MG63 (cell line): ENCODE measurements around the gene PPP4R4. TPM values are rescaled to one million over a fixed set of nuclear protein-coding genes. Genes with fewer than 3 reads are reported as not detected.
A peak's percentile ranks its signal among the peaks of the same experiment; 100 is the strongest.

Experiments
- DNase-seq: peaks from one replicate; pipeline ENCODE4 v3.0.0-alpha.2; 2020
- H3K27me3 ChIP-seq: fragments of 250-450 bp; sonication (Bioruptor Pico); 2 replicates; pipeline ENCODE4 v1.5.1; 2020; ENCODE audit warnings: mild to moderate bottlenecking, moderate library complexity
- H3K36me3 ChIP-seq: fragments of 250-450 bp; sonication (Bioruptor Pico); 2 replicates; pipeline ENCODE4 v1.5.1; 2020; ENCODE audit warnings: mild to moderate bottlenecking, moderate library complexity
- H3K4me3 ChIP-seq: fragments of 250-450 bp; sonication (Bioruptor Pico); 2 replicates; pipeline ENCODE4 v1.5.1; 2020; ENCODE audit warnings: mild to moderate bottlenecking, moderate library complexity
- H3K9me3 ChIP-seq: fragments of 250-450 bp; sonication (Bioruptor Pico); 2 replicates; pipeline ENCODE4 v1.5.1; 2020; ENCODE audit warnings: mild to moderate bottlenecking, moderate library complexity
- total RNA-seq: library from RNA; depleted of rRNA; stranded (reverse); fragments of >200 nt; shearing (Covaris generic); gene quantifications from 2 replicates; pipeline ENCODE4 v1.2.3, GENCODE V29; 2014; ENCODE audit warnings: low replicate concordance

Gene PPP4R4
- total RNA-seq, 1 experiment from 2014 or later = 0.23 TPM

DNA sequence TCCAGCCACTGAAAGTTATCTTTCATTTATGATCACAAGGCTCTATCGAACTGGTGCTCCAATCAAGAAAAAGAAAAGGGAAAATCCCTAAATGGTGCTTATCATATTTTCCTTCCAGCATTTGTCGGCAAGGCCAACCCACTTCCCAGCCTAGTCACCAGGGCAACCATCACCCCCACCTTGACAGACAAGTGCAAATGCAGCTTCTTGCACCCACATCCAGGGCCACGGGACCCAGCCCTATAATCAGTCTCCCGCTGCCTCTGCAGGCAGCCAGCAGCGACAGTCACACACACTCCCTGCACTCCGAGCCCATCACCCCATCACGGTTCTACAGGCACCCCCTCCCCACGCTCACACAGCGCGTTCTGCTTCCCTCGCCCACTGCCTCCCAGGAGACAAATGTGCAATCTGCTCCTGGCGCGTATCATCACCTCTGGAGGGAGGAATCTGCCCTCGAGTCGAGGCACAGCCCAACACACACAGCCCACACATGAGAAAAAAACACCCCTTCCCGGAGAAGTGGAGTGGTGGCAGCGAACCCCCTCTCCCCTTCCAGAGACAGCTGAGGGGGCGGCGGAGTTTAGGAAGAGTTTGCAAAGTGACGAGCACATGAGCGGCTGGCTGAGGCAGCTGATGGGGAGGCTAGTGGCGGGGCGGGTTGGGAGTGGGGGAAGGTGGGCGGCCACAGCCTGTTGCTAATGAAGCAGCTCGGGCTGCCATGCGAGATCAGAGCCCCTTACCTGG is 9.3 kb upstream of the PPP4R4 start:
- Histone ChIP-seq H3K4me3 (no peak overlapping the region), H3K27me3 (no peaks in the 10 kb centered on the region), H3K36me3 (no peaks in the 10 kb centered on the region), H3K9me3 (no peaks in the 10 kb centered on the region)
- no peak for DNase-seq

DNA sequence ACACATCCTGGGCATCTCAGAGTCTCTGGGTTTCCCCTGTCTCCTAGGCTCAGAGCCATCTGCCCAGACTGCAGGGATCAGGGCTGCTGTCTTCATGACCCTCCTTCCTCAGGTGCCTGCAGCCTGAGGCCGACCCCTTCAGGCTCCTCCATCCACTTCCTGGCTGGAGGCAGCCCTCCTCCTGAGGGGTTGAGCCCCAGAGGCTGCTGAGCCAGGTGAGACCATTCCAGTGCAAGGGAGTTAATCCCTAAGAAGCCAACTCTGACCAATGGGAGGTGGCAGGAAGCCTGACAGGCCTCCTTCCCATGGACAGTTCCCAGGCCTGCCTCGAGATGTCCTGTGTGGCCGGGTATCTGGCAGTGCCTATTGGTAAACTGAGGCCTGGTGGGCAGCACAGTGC is 8.4 kb upstream of the PPP4R4 start:
- H3K9me3 ChIP-seq = no peaks in the 10 kb centered on the region
- no peaks in the 10 kb centered on the region for H3K36me3 ChIP-seq

DNA sequence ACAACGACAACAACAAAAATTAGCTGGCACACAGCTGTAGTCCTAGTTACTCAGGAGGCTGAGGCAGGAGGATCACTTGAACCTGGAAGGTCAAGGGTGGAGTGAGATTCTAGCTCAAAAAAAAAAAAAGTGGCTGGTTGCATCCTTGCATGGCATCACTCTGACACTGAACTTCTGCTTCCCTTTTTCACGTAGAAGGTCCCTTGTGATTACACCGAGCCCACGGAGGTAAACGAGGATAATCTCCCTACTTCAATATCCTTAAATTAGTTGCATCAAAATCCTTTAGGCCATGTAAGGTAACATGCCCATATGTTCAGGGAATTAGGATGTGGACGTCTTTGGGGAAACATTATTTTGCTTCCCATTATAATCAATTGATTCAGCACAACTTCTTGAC is 4.0 kb upstream of the PPP4R4 start:
- H3K9me3 ChIP-seq = no peaks in the 10 kb centered on the region
- no peaks in the 10 kb centered on the region for H3K36me3 ChIP-seq
- H3K4me3 ChIP-seq = no peak overlapping the region
- H3K27me3 ChIP-seq = no peaks in the 10 kb centered on the region
- DNase-seq = no peak

More for the DNA sequence above, 8.4 kb upstream of the PPP4R4 start:
- DNase-seq = no peak
- Histone ChIP-seq H3K27me3 (no peaks in the 10 kb centered on the region), H3K4me3 (no peak overlapping the region)

DNA sequence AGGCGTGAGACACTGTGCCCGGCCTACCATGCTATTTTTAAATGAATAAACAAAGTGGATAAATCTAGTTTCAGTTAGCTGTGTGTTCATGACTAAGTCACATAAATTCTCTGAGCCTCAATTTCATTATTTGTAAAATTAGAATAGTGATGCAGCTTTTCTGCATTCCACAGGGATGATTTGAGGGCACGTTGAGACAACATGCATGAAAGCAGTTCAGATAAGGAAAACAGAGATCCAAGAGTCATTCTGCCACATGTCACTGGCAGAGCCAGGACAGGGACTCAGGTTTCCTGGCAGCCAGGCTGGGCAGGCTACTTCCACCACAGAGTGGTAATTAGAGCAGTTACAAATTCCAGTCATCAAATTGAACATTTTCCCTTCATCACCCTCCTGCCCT is 2.9 kb upstream of the PPP4R4 start:
- no peaks in the 10 kb centered on the region for H3K36me3 ChIP-seq
- peak; percentile 21 for DNase-seq

DNA sequence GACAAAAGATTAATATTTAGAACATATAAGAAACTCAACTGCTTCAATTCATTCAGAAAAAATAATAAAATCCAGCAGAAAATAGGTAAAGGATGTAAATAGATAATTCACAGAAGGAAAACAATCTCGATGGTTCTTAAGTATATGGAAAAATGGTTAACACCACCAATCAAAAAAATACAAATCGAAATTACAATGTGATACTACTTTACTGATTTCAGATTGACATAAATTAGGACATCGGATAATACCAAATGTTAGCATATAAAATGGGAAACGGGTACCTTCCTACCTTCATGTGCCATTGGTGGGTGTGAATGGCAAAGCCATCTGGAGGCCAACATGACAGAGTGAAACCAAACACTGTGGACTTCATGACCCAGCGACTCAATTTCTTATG is 1.6 kb upstream of the PPP4R4 start:
- Histone ChIP-seq H3K36me3 (no peaks in the 10 kb centered on the region), H3K4me3 (no peak overlapping the region), H3K9me3 (no peaks in the 10 kb centered on the region), H3K27me3 (no peaks in the 10 kb centered on the region)
- DNase-seq = no peak

More for the DNA sequence above, 2.9 kb upstream of the PPP4R4 start:
- no peak overlapping the region for H3K4me3 ChIP-seq
- H3K9me3 ChIP-seq = no peaks in the 10 kb centered on the region
- no peaks in the 10 kb centered on the region for H3K27me3 ChIP-seq

DNA sequence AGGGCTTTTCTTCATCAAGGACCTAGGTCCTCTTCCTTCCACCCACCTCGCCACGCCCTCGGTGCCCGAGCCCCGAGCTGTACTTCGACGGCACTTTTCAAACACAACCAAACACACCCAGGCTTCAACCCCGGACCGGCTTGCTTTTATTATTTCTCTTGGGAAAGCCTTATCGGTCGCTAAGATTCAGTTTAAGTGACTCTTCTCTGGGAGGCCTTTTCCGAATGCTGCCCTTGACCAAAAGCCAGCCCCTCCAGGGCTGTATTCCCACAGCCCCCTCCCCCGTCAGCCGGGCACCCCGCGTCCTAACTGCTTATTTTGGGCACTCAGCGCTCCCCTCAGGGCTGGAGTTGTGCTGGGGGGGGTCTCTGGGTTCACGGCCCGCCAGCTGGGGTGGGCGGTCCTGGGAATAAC is 644 bp upstream of the PPP4R4 start:
- Histone ChIP-seq H3K27me3 (no peaks in the 10 kb centered on the region), H3K4me3 (peak overlapping the region; percentile 63), H3K9me3 (no peaks in the 10 kb centered on the region), H3K36me3 (no peaks in the 10 kb centered on the region)
- DNase-seq = peak; percentile 8

DNA sequence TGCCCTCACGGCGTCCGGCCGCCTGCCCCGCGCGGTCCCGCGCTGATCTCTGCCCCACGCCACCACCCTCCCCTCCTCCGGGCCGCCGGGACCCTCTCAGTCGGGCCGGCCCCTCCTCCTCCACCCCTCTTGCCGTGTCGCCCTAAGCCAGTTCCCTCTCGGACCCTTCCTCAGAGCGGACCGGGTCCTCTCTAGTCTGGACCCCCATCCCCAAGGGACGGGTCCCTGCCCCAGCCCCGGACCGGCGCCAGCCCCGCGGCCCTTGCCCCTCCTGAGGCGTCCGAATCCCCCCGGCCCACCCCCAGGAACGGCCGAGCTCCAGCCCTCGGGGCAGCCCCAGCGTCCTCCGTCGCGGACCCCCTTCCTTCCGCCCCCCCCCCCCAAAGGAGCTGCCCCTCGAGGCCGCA is 485 bp downstream of the PPP4R4 start:
- Histone ChIP-seq H3K27me3 (no peaks in the 10 kb centered on the region), H3K4me3 (peak overlapping the region; percentile 63), H3K36me3 (no peaks in the 10 kb centered on the region), H3K9me3 (no peaks in the 10 kb centered on the region)
- DNase-seq = no peak

DNA sequence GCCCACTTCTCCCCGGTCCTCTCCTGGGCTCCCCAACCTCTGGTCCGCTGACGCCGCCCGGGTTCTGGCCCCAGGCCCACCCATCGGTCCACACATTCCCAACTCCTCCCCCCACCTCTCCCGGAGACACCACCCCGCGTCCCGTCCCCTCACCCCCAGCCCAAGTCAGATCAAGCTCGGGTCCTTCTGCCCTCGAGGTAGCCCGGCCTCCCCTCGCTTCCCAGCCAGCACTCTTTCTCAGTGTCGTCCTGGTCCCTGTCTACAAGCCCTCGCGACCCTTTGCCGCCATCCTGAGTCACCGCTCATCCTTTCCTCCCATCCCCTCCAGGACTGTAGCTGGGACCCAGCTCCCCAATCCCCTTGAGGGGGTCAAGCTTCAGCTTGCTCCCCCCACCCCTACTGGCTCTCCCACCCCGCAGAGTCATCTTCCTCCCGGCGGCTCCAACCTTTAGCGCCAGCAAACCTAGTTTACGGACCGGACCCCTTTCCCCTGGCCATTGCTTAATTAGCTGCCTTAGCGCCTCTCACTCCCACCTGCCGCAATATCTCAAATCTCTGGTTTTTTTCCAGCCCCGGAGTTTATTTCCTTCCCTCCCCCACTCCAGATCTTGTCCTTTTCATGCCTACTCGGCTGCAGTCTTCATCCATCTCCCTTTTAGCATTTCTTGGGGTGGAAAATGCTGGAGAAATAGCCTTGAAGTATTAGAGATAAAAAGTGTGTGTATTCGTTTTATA is 1.1 kb downstream of the PPP4R4 start:
- peak; percentile 1 for DNase-seq
- H3K36me3 ChIP-seq = no peaks in the 10 kb centered on the region
- peak overlapping the region; percentile 63 for H3K4me3 ChIP-seq
- no peaks in the 10 kb centered on the region for H3K27me3 ChIP-seq
- no peaks in the 10 kb centered on the region for H3K9me3 ChIP-seq

DNA sequence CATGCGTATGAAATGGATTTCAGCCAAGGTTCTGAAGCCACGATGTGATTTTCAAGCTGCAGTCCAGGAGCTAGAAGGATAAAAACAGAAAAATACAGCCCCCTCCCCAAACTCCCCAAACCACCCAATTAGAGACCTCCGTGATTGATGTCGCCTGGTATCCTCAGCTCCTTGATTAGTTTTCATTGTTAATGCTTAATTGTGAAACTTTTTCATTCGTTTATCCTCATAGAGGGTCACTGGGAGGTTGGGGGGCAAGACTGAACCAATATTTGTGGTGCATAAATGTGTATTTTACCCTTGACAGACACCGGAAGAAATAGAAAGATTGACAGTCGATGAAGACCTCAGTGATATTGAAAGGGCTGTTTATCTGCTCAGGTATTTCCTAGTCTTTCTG is 1.6 kb downstream of the PPP4R4 start:
- Histone ChIP-seq H3K27me3 (no peaks in the 10 kb centered on the region), H3K4me3 (no peak overlapping the region), H3K9me3 (no peaks in the 10 kb centered on the region), H3K36me3 (no peaks in the 10 kb centered on the region)
- DNase-seq = no peak

DNA sequence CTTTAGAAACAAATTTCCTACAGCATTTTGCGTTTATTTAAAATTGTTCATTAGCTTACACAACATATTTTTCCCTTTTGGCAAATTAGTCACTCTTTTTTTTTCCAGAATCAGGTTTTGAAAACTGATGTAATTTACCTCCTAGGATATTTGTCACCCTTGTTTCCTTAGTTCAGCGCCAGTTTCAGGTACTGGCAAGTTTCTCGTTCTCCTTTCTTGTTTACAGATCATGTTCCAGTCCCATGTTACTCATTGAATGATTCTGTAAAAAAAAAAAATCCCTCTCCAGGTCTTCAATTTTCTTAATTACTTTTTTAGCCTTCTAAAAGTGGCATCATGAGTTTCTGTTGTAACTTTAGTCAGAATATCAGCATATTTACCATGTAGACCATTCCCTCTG is 2.7 kb downstream of the PPP4R4 start:
- no peak for DNase-seq
- Histone ChIP-seq H3K4me3 (no peak overlapping the region), H3K36me3 (no peaks in the 10 kb centered on the region), H3K9me3 (no peaks in the 10 kb centered on the region), H3K27me3 (no peaks in the 10 kb centered on the region)

DNA sequence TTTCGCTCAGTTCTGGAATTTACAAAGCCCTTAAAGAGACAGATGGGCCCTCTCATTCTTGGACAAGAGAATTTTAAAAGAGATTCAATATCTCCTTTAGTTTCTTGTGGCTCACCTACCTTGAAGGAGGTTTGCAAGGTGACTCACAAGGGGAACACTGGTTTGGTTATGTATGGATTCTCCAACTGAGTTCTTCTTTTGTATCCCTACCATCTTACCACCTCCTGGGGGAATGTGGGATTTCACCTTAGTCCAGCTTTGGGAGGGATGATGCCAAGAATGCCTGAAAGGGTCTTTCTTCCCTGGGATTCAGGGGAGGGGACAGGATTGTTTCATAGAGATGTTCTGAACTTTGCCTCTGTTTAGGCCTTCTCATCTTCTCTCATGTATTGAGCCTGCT is 3.7 kb downstream of the PPP4R4 start:
- DNase-seq = no peak
- Histone ChIP-seq H3K4me3 (no peak overlapping the region), H3K27me3 (no peaks in the 10 kb centered on the region), H3K36me3 (no peaks in the 10 kb centered on the region), H3K9me3 (no peaks in the 10 kb centered on the region)

DNA sequence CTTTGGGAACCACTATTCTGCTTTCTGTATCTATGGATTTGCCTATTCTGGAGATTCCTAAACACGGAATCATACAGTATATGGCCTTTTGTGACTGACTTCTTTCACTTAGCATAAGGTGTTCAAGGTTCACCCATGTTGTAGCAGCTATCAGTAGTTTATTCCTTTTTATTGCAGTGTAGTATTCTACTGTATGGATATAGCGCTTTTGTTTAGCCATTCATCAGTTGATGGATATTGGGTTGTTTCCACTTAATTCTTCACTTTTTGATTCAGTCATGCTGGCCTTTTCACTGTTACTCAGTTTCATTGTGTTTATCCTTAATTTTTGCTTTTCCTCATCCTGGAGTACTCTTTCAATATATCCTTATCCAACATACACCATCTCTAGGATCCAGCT is 5.1 kb downstream of the PPP4R4 start:
- no peak overlapping the region for H3K4me3 ChIP-seq
- H3K36me3 ChIP-seq = no peaks in the 10 kb centered on the region
- H3K27me3 ChIP-seq = no peaks in the 10 kb centered on the region
- H3K9me3 ChIP-seq = no peaks in the 10 kb centered on the region
- DNase-seq = no peak

DNA sequence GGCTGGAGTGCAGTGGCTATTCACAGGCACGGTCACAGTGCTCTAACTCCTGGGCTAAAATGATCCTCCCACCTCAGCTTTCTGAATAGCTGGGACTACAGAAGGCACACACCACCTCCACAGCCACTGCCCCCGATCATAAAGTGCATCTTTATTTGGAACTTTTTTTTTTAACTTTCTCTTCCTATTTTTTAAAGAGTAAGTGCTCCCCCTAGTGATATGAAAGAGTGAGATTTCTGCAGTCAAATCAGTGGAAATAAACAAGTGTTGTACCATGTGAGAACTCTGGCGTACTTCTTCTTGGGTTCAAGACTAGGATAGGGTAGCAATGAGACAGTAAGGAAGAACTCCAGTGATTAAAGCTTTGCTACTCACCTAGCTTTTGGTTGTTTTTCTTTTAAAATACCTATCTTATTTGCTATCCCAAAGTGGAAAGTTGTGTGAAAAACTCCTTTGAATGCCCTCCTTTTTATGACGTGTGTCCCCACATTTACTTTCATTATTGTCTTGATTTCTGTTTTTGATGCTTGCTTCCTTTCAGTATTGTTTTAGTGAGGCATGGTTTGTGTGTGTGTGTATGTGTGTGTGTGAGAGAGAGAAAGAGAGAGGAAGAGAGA is 6.6 kb downstream of the PPP4R4 start:
- Histone ChIP-seq H3K27me3 (no peaks in the 10 kb centered on the region), H3K4me3 (peak overlapping the region; percentile 13), H3K9me3 (no peaks in the 10 kb centered on the region), H3K36me3 (no peaks in the 10 kb centered on the region)
- DNase-seq = no peak

DNA sequence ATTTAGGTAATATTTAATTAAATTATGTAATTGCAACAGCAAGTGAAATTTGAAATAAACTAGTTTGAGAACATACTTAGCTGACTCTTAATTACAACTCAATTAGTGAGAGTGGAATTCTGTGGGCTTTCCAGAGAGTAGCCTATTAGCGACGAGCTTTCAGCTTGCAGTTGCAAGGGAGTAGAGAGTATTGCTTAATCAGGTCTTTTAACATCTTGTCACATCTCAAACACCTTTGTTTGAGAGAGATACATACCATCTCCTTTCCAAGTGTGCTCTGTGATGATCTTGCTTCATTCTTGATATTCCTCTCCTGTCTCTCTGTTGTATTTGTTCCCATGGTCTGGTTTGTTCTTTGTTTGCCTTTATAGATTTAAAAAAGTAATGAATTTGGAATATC is 7.7 kb downstream of the PPP4R4 start:
- Histone ChIP-seq H3K9me3 (no peaks in the 10 kb centered on the region), H3K4me3 (no peak overlapping the region), H3K36me3 (no peaks in the 10 kb centered on the region), H3K27me3 (no peaks in the 10 kb centered on the region)
- DNase-seq = no peak

DNA sequence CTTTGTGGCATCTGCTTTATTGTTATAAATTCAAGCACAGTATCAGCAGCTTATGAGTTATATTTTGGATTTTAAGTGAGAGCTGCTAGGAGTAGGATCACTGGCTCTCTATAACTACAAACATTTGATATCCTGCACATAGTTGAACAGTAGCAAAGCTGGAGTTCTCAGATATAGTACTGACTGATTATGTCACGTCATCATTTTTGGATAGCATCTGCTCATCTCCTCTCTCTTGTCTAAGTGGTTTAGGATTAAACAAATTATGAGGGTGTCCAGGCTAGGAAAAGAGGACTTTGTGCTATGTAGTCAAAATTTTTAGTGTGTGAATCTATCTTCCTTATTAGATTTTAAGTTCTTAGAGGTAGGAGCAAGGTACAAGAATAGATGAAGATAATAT is 18.4 kb downstream of the PPP4R4 start:
- Histone ChIP-seq H3K27me3 (no peaks in the 10 kb centered on the region), H3K36me3 (no peaks in the 10 kb centered on the region), H3K9me3 (no peaks in the 10 kb centered on the region), H3K4me3 (no peak overlapping the region)
- no peak for DNase-seq

DNA sequence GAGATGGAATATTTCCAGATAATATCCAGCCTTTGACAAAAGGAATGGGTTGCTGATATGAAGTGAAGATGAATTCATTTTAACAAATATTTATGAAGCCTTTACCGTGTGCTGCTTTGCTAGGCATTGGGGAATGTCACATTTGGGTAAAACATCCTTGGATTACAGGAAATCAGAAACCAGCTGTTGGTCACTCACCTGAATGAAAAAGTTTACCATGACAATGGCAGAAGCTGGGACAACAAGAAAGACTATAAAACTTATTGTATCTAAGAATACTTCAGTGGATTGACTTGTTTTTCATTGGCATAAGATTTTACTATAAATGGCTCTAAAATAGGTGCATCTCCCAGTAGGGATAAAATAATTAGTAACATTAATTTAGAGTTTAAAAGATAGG is 19.7 kb downstream of the PPP4R4 start:
- H3K9me3 ChIP-seq = no peaks in the 10 kb centered on the region
- no peaks in the 10 kb centered on the region for H3K36me3 ChIP-seq
- H3K27me3 ChIP-seq = no peaks in the 10 kb centered on the region
- DNase-seq = no peak
- H3K4me3 ChIP-seq = no peak overlapping the region

DNA sequence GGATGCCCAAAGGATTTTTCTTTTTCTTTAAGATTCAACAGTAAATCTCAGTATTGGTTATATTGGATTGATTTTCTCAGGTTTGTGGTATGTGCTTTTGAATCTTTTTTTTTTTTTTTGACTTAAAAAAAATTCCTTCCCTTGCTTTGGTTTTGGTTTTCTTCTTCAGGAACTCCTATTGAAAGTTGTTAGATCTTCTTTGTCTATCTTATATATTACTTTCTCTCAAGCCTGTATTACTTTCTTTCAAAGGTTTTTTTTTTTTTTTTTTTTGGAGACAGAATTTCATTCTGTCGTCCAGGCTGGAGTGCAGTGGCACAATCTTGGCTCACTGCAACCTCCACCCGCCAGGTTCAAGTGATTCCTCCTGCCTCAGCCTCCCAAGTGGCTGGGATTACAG is 21.9 kb downstream of the PPP4R4 start:
- no peak for DNase-seq
- no peaks in the 10 kb centered on the region for H3K27me3 ChIP-seq
- no peaks in the 10 kb centered on the region for H3K9me3 ChIP-seq
- H3K4me3 ChIP-seq = no peak overlapping the region
- H3K36me3 ChIP-seq = no peaks in the 10 kb centered on the region
